ENCODE data around the gene CXCR2. TPM values are rescaled to one million over a fixed set of nuclear protein-coding genes. Genes with fewer than 3 reads are reported as not detected.
"Not testable (repeated sequence)": the region's sequence is repeated elsewhere in the genome, so short reads cannot be mapped to it uniquely, and the experiment has no call there.

Gene CXCR2
- total RNA-seq, 2 donors from 2014 or later = 0.10 TPM; not detected in 1

GRCh38 chr2:218108834-218109233 lies 17.0 kb upstream of the CXCR2 start:
- not testable (repeated sequence) for DNase-seq; H3K27ac Mint-ChIP-seq; H3K36me3 Mint-ChIP-seq (ENCODE audit: low read depth); H3K27me3 Mint-ChIP-seq; H3K4me3 Mint-ChIP-seq; H3K4me1 Mint-ChIP-seq; H3K9me3 ChIP-seq (ENCODE audit: control insufficient read depth, low read length, poor library complexity, severe bottlenecking); ATAC-seq

GRCh38 chr2:218121789-218122188 lies 4.0 kb upstream of the CXCR2 start:
- not testable (repeated sequence) for H3K36me3 Mint-ChIP-seq (ENCODE audit: low read depth); DNase-seq; H3K4me3 Mint-ChIP-seq; ATAC-seq; H3K27ac Mint-ChIP-seq; H3K9me3 ChIP-seq (ENCODE audit: control insufficient read depth, low read length, poor library complexity, severe bottlenecking); H3K4me1 Mint-ChIP-seq
- H3K27me3 Mint-ChIP-seq = peaks cover 18% of the 10 kb centered on the region

GRCh38 chr2:218122286-218122685 lies 3.5 kb upstream of the CXCR2 start:
- H3K4me1 Mint-ChIP-seq; H3K27ac Mint-ChIP-seq; H3K4me3 Mint-ChIP-seq; H3K36me3 Mint-ChIP-seq (ENCODE audit: low read depth); ATAC-seq; H3K9me3 ChIP-seq (ENCODE audit: control insufficient read depth, low read length, poor library complexity, severe bottlenecking); DNase-seq: not testable (repeated sequence)
- H3K27me3 Mint-ChIP-seq = peaks cover 18% of the 10 kb centered on the region

GRCh38 chr2:218123986-218124385 lies 1.8 kb upstream of the CXCR2 start:
- peaks cover 29% of the 10 kb centered on the region for H3K27me3 Mint-ChIP-seq
- peaks cover 3% of the 10 kb centered on the region for H3K9me3 ChIP-seq (ENCODE audit: control insufficient read depth, low read length, poor library complexity, severe bottlenecking)
- H3K27ac Mint-ChIP-seq = no peak overlapping the region
- no peak overlapping the region for H3K4me3 Mint-ChIP-seq
- peaks cover 2% of the 10 kb centered on the region for H3K36me3 Mint-ChIP-seq (ENCODE audit: low read depth)
- DNase-seq = no peak
- no peak for ATAC-seq
- H3K4me1 Mint-ChIP-seq = no peaks in the 10 kb centered on the region

- Mint-ChIP-seq H3K27me3 (peaks cover 39% of the 10 kb centered on the region), H3K4me1 (no peaks in the 10 kb centered on the region), H3K4me3 (peak overlapping the region; percentile 0), H3K27ac (no peak overlapping the region), H3K36me3 (ENCODE audit: low read depth) (peaks cover 2% of the 10 kb centered on the region)
- DNase-seq (no peak), ATAC-seq (no peak)
- peaks cover 3% of the 10 kb centered on the region for H3K9me3 ChIP-seq (ENCODE audit: control insufficient read depth, low read length, poor library complexity, severe bottlenecking)
Measured at GRCh38 chr2:218125095-218125494, 733 bp upstream of the CXCR2 start.

- H3K27ac Mint-ChIP-seq = no peak overlapping the region
- H3K27me3 Mint-ChIP-seq = peaks cover 45% of the 10 kb centered on the region
- H3K4me1 Mint-ChIP-seq = no peaks in the 10 kb centered on the region
- DNase-seq (no peak), ATAC-seq (no peak)
- peaks cover 2% of the 10 kb centered on the region for H3K36me3 Mint-ChIP-seq (ENCODE audit: low read depth)
- H3K4me3 Mint-ChIP-seq = no peak overlapping the region
- no peaks in the 10 kb centered on the region for H3K9me3 ChIP-seq (ENCODE audit: control insufficient read depth, low read length, poor library complexity, severe bottlenecking)
Measured at GRCh38 chr2:218127929-218128455, 2.2 kb downstream of the CXCR2 start.

- H3K36me3 Mint-ChIP-seq (ENCODE audit: low read depth) = peaks cover 2% of the 10 kb centered on the region
- H3K27me3 Mint-ChIP-seq = peaks cover 47% of the 10 kb centered on the region
- no peak overlapping the region for H3K27ac Mint-ChIP-seq
- ATAC-seq (no peak), DNase-seq (no peak)
- H3K4me3 Mint-ChIP-seq = no peak overlapping the region
- H3K4me1 Mint-ChIP-seq = no peaks in the 10 kb centered on the region
- no peaks in the 10 kb centered on the region for H3K9me3 ChIP-seq (ENCODE audit: control insufficient read depth, low read length, poor library complexity, severe bottlenecking)
Measured at GRCh38 chr2:218128781-218129457, 3.1 kb downstream of the CXCR2 start.

- Mint-ChIP-seq H3K27me3 (peaks cover 53% of the 10 kb centered on the region), H3K4me1 (no peaks in the 10 kb centered on the region), H3K27ac (no peak overlapping the region), H3K4me3 (no peak overlapping the region), H3K36me3 (ENCODE audit: low read depth) (peaks cover 2% of the 10 kb centered on the region)
- H3K9me3 ChIP-seq (ENCODE audit: control insufficient read depth, low read length, poor library complexity, severe bottlenecking) = no peaks in the 10 kb centered on the region
- no peak for ATAC-seq
- DNase-seq = no peak
Measured at GRCh38 chr2:218129458-218130135, 3.8 kb downstream of the CXCR2 start.

- H3K4me3 Mint-ChIP-seq = no peak overlapping the region
- DNase-seq (no peak), ATAC-seq (no peak)
- no peak overlapping the region for H3K27ac Mint-ChIP-seq
- H3K4me1 Mint-ChIP-seq = no peaks in the 10 kb centered on the region
- no peaks in the 10 kb centered on the region for H3K9me3 ChIP-seq (ENCODE audit: control insufficient read depth, low read length, poor library complexity, severe bottlenecking)
- H3K27me3 Mint-ChIP-seq = peaks cover 53% of the 10 kb centered on the region
- H3K36me3 Mint-ChIP-seq (ENCODE audit: low read depth) = peaks cover 2% of the 10 kb centered on the region
Measured at GRCh38 chr2:218130377-218130776, 4.5 kb downstream of the CXCR2 start.

GRCh38 chr2:218130822-218131221 lies 5.0 kb downstream of the CXCR2 start:
- DNase-seq = no peak
- no peaks in the 10 kb centered on the region for H3K4me1 Mint-ChIP-seq
- no peaks in the 10 kb centered on the region for H3K9me3 ChIP-seq (ENCODE audit: control insufficient read depth, low read length, poor library complexity, severe bottlenecking)
- H3K27ac Mint-ChIP-seq = no peak overlapping the region
- H3K36me3 Mint-ChIP-seq (ENCODE audit: low read depth) = no peaks in the 10 kb centered on the region
- no peak for ATAC-seq
- peaks cover 53% of the 10 kb centered on the region for H3K27me3 Mint-ChIP-seq
- no peak overlapping the region for H3K4me3 Mint-ChIP-seq

GRCh38 chr2:218137514-218137913 lies 11.7 kb downstream of the CXCR2 start:
- Mint-ChIP-seq H3K4me1 (no peaks in the 10 kb centered on the region), H3K27ac (no peak overlapping the region)

GRCh38 chr2:218138047-218138446 lies 12.2 kb downstream of the CXCR2 start:
- no peaks in the 10 kb centered on the region for H3K9me3 ChIP-seq (ENCODE audit: control insufficient read depth, low read length, poor library complexity, severe bottlenecking)
- peaks cover 74% of the 10 kb centered on the region for H3K27me3 Mint-ChIP-seq
- no peak overlapping the region for H3K27ac Mint-ChIP-seq
- H3K4me1 Mint-ChIP-seq = no peaks in the 10 kb centered on the region
- H3K36me3 Mint-ChIP-seq (ENCODE audit: low read depth) = peaks cover 7% of the 10 kb centered on the region
- DNase-seq (no peak), ATAC-seq (no peak)
- H3K4me3 Mint-ChIP-seq = no peak overlapping the region

More at GRCh38 chr2:218137514-218137913, 11.7 kb downstream of the CXCR2 start:
- ATAC-seq (no peak), DNase-seq (no peak)
- H3K36me3 Mint-ChIP-seq (ENCODE audit: low read depth) = peaks cover 7% of the 10 kb centered on the region
- H3K4me3 Mint-ChIP-seq = no peak overlapping the region
- peaks cover 71% of the 10 kb centered on the region for H3K27me3 Mint-ChIP-seq
- no peaks in the 10 kb centered on the region for H3K9me3 ChIP-seq (ENCODE audit: control insufficient read depth, low read length, poor library complexity, severe bottlenecking)

- ATAC-seq = no peak
- H3K4me1 Mint-ChIP-seq = peaks cover 4% of the 10 kb centered on the region
- peaks cover 3% of the 10 kb centered on the region for H3K9me3 ChIP-seq (ENCODE audit: control insufficient read depth, low read length, poor library complexity, severe bottlenecking)
- no peak for DNase-seq
- H3K27me3 Mint-ChIP-seq = peaks cover 38% of the 10 kb centered on the region
- no peak overlapping the region for H3K27ac Mint-ChIP-seq
- H3K4me3 Mint-ChIP-seq = no peak overlapping the region
- peaks cover 2% of the 10 kb centered on the region for H3K36me3 Mint-ChIP-seq (ENCODE audit: low read depth)
Measured at GRCh38 chr2:218145124-218145523, 19.3 kb downstream of the CXCR2 start.

Data from T-helper 17 cell (primary cell).